GM23338 (cell line): ENCODE data around the gene NAA15. TPM values are rescaled to one million over a fixed set of nuclear protein-coding genes. Genes with fewer than 3 reads are reported as not detected.

ENCODE experiments used
- ATAC-seq: fragments of 200-7000 bp; cut with Tn5 transposase; 3 replicates; pipeline ENCODE4 v1.9.1; 2020
- DNase-seq: peaks from one replicate; pipeline ENCODE4 v3.0.0-alpha.2; 2015; ENCODE audit warnings: low spot score
- H2AFZ ChIP-seq: fragments of 200-600 bp; sonication (generic); 2 replicates; pipeline ENCODE4 v1.8.0; 2016; ENCODE audit warnings: antibody characterized with exemption, mild to moderate bottlenecking, moderate library complexity
- H3F3A ChIP-seq: fragments of 200-600 bp; sonication (generic); replicated peaks from 2 replicates; pipeline ENCODE4 v1.8.0; 2017; ENCODE audit warnings: antibody characterized with exemption, mixed run types, low read depth
- H3K27ac ChIP-seq: fragments of 200-600 bp; sonication (generic); 2 replicates; pipeline ENCODE4 v1.6.1; 2016; ENCODE audit warnings: low read depth
- H3K27me3 ChIP-seq: fragments of 200-600 bp; sonication (generic); 2 replicates; pipeline ENCODE4 v1.8.0; 2016; ENCODE audit warnings: mild to moderate bottlenecking, mixed run types, moderate library complexity; ENCODE audit not compliant: insufficient read depth
- H3K36me3 ChIP-seq: fragments of 200-600 bp; sonication (generic); 2 replicates; pipeline ENCODE4 v1.8.0; 2016; ENCODE audit warnings: mild to moderate bottlenecking; ENCODE audit not compliant: insufficient read depth
- H3K4me1 ChIP-seq: fragments of 200-600 bp; sonication (generic); 2 replicates; pipeline ENCODE4 v1.8.0; 2016; ENCODE audit warnings: mild to moderate bottlenecking, moderate library complexity; ENCODE audit not compliant: insufficient read depth
- H3K4me2 ChIP-seq: fragments of 200-600 bp; sonication (generic); 2 replicates; pipeline ENCODE4 v1.7.1; 2017; ENCODE audit warnings: mixed run types
- H3K4me3 ChIP-seq: fragments of 200-600 bp; sonication (generic); 2 replicates; pipeline ENCODE4 v1.6.1; 2016; ENCODE audit warnings: mixed run types
- H3K79me2 ChIP-seq: fragments of 200-600 bp; sonication (generic); replicated peaks from 2 replicates; pipeline ENCODE4 v1.8.0; 2017; ENCODE audit warnings: mild to moderate bottlenecking; ENCODE audit not compliant: insufficient read depth
- H3K9me2 ChIP-seq: fragments of 200-600 bp; sonication (generic); 2 replicates; pipeline ENCODE4 v1.8.0; 2017; ENCODE audit not compliant: insufficient read depth
- H4K20me1 ChIP-seq: fragments of 200-600 bp; sonication (generic); replicated peaks from 2 replicates; pipeline ENCODE4 v1.8.0; 2017; ENCODE audit warnings: mild to moderate bottlenecking; ENCODE audit not compliant: insufficient read depth
- H3K27ac Mint-ChIP-seq: 2 replicates; pipeline ENCODE4 v1.8.0; 2020; ENCODE audit warnings: inconsistent platforms, mild to moderate bottlenecking, moderate library complexity, mixed read lengths
- H3K27me3 Mint-ChIP-seq: 3 replicates; pipeline ENCODE4 v1.8.0; 2022; ENCODE audit warnings: low read depth, mild to moderate bottlenecking, moderate library complexity, mixed read lengths, inconsistent platforms; ENCODE audit not compliant: insufficient read depth, poor library complexity
- H3K36me3 Mint-ChIP-seq: 3 replicates; pipeline ENCODE4 v1.8.0; 2021; ENCODE audit warnings: low read depth, mild to moderate bottlenecking, inconsistent platforms, moderate library complexity, mixed read lengths
- H3K4me1 Mint-ChIP-seq: 3 replicates; pipeline ENCODE4 v1.8.0; 2020; ENCODE audit warnings: mild to moderate bottlenecking, inconsistent platforms, mixed read lengths
- H3K4me3 Mint-ChIP-seq: 3 replicates; pipeline ENCODE4 v1.8.0; 2021; ENCODE audit warnings: moderate library complexity, mild to moderate bottlenecking, inconsistent platforms, mixed read lengths
- H3K9me3 Mint-ChIP-seq: 3 replicates; pipeline ENCODE4 v1.8.0; 2020; ENCODE audit warnings: moderate library complexity, mild to moderate bottlenecking, inconsistent platforms, mixed read lengths
- CREB1 ChIP-seq: fragments of 250-450 bp; sonication (Bioruptor Pico); IDR thresholded peaks from 2 replicates; pipeline ENCODE4 v1.5.0; 2020; ENCODE audit warnings: low read depth, mild to moderate bottlenecking, moderate library complexity
- EZH2 ChIP-seq: fragments of 200-600 bp; sonication (generic); IDR thresholded peaks from one replicate; pipeline ENCODE4 v1.8.0; 2017; ENCODE audit warnings: antibody characterized with exemption, mild to moderate bottlenecking, low read depth; ENCODE audit not compliant: unreplicated experiment
- JUNB ChIP-seq: IDR thresholded peaks from one replicate; pipeline ENCODE4 v1.6.1; 2016; ENCODE audit warnings: antibody characterized with exemption; ENCODE audit not compliant: unreplicated experiment
- NANOG ChIP-seq: IDR thresholded peaks from 2 replicates; pipeline ENCODE4 v1.6.1; 2016; ENCODE audit warnings: antibody characterized with exemption, borderline replicate concordance
- POLR2AphosphoS5 ChIP-seq: IDR thresholded peaks from 2 replicates; pipeline ENCODE4 v1.6.1; 2016; ENCODE audit warnings: antibody characterized with exemption, low read depth
- STAT1 ChIP-seq: IDR thresholded peaks from one replicate; pipeline ENCODE4 v1.6.1; 2016; ENCODE audit warnings: antibody characterized with exemption; ENCODE audit not compliant: unreplicated experiment
- polyA plus RNA-seq: library from polyadenylated mRNA; unstranded; fragments of >200 nt; fragmentation: Nextera tagmentation; extraction: Ambion mirVana; gene quantifications from 2 replicates; pipeline ENCODE4 v1.2.1, GENCODE V29; 2016
- total RNA-seq: library from RNA; depleted of rRNA; stranded (reverse); fragments of >200 nt; shearing (Covaris generic); gene quantifications from 2 replicates; pipeline ENCODE4 v1.2.3, GENCODE V29; 2014
- TF ChIP-seq, protein P1 (sequence below): IDR thresholded peaks from one replicate; pipeline ENCODE4 v1.6.1; 2018; ENCODE audit warnings: antibody characterized with exemption; ENCODE audit not compliant: unreplicated experiment
- TF ChIP-seq, protein P2 (sequence below): IDR thresholded peaks from 2 replicates; pipeline ENCODE4 v1.6.1; 2016; ENCODE audit warnings: antibody characterized with exemption
- TF ChIP-seq, protein P3 (sequence below), 2 experiments: fragments of 200-600 bp in 1 of 2; sonication (generic) in 1 of 2; conservative IDR thresholded peaks; 2 replicates each; pipeline versions ENCODE4 v1.5.1 to v1.6.1; 2016 to 2017; ENCODE audit warnings: antibody characterized with exemption in 2 of 2, low read depth in 2 of 2, mild to moderate bottlenecking in 2 of 2, moderate library complexity in 1 of 2
- TF ChIP-seq, protein P4 (sequence below): fragments of 250-450 bp; sonication (Bioruptor Pico); IDR thresholded peaks from 2 replicates; pipeline ENCODE4 v1.5.0; 2020; ENCODE audit warnings: mild to moderate bottlenecking, moderate library complexity

NAA15 gene
- total and polyA plus RNA-seq, 2 experiments from 2014 or later: 80.1 to 101 TPM

DNA sequence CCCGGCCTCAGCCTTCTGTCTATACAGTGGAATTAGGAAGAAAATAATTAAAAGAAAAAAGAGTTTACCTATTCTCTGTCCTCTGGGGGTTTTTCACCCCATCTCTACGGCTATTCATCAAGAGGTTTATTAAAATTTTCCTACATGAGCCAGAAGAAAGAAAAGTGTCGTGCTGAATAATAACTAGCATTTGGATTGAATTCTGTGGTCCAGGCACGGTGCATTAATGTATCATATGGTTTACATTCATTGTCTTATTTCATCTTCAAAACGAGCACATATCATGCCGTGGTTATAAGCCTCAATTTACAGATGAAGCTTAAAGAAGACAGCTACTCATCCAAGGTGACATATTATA lies 5.4 kb upstream of the NAA15 start:
- H3K4me1 Mint-ChIP-seq: peaks cover 18% of the 10 kb centered on the region; the same call in 2 of the 3 replicates
- peaks cover 19% of the 10 kb centered on the region; the same call in 1 of the 2 replicates for H3K4me1 ChIP-seq
- H3K36me3 Mint-ChIP-seq: peaks cover 28% of the 10 kb centered on the region; the same call in 2 of the 3 replicates
- peak overlapping the region; percentile 96 for H3K4me3 ChIP-seq
- no peaks in the 10 kb centered on the region; the same call in 1 of the 2 replicates for H3F3A ChIP-seq
- no peaks in the 10 kb centered on the region for H3K9me2 ChIP-seq
- no peak for TF ChIP-seq EZH2
- TF ChIP-seq POLR2AphosphoS5: no peak
- TF ChIP-seq, protein P1, sequence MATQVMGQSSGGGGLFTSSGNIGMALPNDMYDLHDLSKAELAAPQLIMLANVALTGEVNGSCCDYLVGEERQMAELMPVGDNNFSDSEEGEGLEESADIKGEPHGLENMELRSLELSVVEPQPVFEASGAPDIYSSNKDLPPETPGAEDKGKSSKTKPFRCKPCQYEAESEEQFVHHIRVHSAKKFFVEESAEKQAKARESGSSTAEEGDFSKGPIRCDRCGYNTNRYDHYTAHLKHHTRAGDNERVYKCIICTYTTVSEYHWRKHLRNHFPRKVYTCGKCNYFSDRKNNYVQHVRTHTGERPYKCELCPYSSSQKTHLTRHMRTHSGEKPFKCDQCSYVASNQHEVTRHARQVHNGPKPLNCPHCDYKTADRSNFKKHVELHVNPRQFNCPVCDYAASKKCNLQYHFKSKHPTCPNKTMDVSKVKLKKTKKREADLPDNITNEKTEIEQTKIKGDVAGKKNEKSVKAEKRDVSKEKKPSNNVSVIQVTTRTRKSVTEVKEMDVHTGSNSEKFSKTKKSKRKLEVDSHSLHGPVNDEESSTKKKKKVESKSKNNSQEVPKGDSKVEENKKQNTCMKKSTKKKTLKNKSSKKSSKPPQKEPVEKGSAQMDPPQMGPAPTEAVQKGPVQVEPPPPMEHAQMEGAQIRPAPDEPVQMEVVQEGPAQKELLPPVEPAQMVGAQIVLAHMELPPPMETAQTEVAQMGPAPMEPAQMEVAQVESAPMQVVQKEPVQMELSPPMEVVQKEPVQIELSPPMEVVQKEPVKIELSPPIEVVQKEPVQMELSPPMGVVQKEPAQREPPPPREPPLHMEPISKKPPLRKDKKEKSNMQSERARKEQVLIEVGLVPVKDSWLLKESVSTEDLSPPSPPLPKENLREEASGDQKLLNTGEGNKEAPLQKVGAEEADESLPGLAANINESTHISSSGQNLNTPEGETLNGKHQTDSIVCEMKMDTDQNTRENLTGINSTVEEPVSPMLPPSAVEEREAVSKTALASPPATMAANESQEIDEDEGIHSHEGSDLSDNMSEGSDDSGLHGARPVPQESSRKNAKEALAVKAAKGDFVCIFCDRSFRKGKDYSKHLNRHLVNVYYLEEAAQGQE: no peak
- TF ChIP-seq JUNB: no peak
- TF ChIP-seq NANOG: no peak
- TF ChIP-seq, protein P2, sequence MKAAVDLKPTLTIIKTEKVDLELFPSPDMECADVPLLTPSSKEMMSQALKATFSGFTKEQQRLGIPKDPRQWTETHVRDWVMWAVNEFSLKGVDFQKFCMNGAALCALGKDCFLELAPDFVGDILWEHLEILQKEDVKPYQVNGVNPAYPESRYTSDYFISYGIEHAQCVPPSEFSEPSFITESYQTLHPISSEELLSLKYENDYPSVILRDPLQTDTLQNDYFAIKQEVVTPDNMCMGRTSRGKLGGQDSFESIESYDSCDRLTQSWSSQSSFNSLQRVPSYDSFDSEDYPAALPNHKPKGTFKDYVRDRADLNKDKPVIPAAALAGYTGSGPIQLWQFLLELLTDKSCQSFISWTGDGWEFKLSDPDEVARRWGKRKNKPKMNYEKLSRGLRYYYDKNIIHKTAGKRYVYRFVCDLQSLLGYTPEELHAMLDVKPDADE: no peak
- no peak for TF ChIP-seq CREB1 (CRISPR knock-in tag)
- TF ChIP-seq STAT1: no peak
- TF ChIP-seq, protein P3, sequence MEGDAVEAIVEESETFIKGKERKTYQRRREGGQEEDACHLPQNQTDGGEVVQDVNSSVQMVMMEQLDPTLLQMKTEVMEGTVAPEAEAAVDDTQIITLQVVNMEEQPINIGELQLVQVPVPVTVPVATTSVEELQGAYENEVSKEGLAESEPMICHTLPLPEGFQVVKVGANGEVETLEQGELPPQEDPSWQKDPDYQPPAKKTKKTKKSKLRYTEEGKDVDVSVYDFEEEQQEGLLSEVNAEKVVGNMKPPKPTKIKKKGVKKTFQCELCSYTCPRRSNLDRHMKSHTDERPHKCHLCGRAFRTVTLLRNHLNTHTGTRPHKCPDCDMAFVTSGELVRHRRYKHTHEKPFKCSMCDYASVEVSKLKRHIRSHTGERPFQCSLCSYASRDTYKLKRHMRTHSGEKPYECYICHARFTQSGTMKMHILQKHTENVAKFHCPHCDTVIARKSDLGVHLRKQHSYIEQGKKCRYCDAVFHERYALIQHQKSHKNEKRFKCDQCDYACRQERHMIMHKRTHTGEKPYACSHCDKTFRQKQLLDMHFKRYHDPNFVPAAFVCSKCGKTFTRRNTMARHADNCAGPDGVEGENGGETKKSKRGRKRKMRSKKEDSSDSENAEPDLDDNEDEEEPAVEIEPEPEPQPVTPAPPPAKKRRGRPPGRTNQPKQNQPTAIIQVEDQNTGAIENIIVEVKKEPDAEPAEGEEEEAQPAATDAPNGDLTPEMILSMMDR (conservative IDR thresholded peaks at IDR 0.05; ENCODE audit: low read depth in 2 of 2): no peak
- H3K36me3 ChIP-seq: peaks cover 3% of the 10 kb centered on the region; the same call in 1 of the 2 replicates
- peaks cover 7% of the 10 kb centered on the region for H3K27me3 Mint-ChIP-seq
- peak overlapping the region; percentile 97 for H3K4me2 ChIP-seq
- H3K27ac Mint-ChIP-seq: peak overlapping the region; percentile 91; the same call in 1 of the 2 replicates
- peak overlapping the region; percentile 96 for H3K4me3 Mint-ChIP-seq
- no peaks in the 10 kb centered on the region for H3K27me3 ChIP-seq
- DNase-seq (no peak), ATAC-seq (no peak)
- H3K27ac ChIP-seq: no peak overlapping the region
- H3K79me2 ChIP-seq: peaks cover 15% of the 10 kb centered on the region
- H4K20me1 ChIP-seq: no peaks in the 10 kb centered on the region
- H3K9me3 Mint-ChIP-seq: no peaks in the 10 kb centered on the region
- H2AFZ ChIP-seq: peak overlapping the region; percentile 43; the same call in 1 of the 2 replicates

DNA sequence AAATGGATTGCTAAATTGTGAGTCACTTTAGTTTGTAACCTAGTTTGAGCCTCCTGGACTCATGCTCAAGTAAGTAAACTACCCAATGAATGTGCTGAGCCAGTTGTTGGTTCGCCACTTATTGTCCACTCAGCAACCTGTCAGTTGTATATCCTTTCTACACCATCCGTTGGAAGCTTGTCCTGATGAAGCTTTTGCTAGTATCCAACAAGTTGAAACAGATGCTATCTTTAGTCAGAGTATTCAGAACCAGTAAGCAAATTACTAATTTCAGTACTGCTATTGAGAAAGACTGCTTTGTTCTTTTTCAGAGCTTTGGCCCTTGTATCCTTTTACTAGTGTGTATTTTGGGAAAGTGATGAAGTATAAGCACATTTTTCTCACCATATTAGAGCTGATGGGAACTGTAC lies 4.3 kb upstream of the NAA15 start:
- Histone ChIP-seq H2AFZ (no peak overlapping the region), H3K27ac (no peak overlapping the region), H3K4me2 (no peak overlapping the region), H3F3A (no peaks in the 10 kb centered on the region; the same call in 1 of the 2 replicates), H3K4me1 (peaks cover 19% of the 10 kb centered on the region; the same call in 1 of the 2 replicates), H3K36me3 (peaks cover 3% of the 10 kb centered on the region; the same call in 1 of the 2 replicates), H3K79me2 (peaks cover 21% of the 10 kb centered on the region), H3K27me3 (no peaks in the 10 kb centered on the region), H3K4me3 (no peak overlapping the region), H3K9me2 (no peaks in the 10 kb centered on the region), H4K20me1 (no peaks in the 10 kb centered on the region)
- no peak for ATAC-seq
- H3K27me3 Mint-ChIP-seq: peaks cover 14% of the 10 kb centered on the region
- no peak overlapping the region for H3K27ac Mint-ChIP-seq
- peaks cover 18% of the 10 kb centered on the region; the same call in 2 of the 3 replicates for H3K4me1 Mint-ChIP-seq
- H3K36me3 Mint-ChIP-seq: peaks cover 25% of the 10 kb centered on the region; the same call in 2 of the 3 replicates
- H3K9me3 Mint-ChIP-seq: no peaks in the 10 kb centered on the region
- DNase-seq: no peak
- no peak overlapping the region for H3K4me3 Mint-ChIP-seq
- TF ChIP-seq, protein P4, sequence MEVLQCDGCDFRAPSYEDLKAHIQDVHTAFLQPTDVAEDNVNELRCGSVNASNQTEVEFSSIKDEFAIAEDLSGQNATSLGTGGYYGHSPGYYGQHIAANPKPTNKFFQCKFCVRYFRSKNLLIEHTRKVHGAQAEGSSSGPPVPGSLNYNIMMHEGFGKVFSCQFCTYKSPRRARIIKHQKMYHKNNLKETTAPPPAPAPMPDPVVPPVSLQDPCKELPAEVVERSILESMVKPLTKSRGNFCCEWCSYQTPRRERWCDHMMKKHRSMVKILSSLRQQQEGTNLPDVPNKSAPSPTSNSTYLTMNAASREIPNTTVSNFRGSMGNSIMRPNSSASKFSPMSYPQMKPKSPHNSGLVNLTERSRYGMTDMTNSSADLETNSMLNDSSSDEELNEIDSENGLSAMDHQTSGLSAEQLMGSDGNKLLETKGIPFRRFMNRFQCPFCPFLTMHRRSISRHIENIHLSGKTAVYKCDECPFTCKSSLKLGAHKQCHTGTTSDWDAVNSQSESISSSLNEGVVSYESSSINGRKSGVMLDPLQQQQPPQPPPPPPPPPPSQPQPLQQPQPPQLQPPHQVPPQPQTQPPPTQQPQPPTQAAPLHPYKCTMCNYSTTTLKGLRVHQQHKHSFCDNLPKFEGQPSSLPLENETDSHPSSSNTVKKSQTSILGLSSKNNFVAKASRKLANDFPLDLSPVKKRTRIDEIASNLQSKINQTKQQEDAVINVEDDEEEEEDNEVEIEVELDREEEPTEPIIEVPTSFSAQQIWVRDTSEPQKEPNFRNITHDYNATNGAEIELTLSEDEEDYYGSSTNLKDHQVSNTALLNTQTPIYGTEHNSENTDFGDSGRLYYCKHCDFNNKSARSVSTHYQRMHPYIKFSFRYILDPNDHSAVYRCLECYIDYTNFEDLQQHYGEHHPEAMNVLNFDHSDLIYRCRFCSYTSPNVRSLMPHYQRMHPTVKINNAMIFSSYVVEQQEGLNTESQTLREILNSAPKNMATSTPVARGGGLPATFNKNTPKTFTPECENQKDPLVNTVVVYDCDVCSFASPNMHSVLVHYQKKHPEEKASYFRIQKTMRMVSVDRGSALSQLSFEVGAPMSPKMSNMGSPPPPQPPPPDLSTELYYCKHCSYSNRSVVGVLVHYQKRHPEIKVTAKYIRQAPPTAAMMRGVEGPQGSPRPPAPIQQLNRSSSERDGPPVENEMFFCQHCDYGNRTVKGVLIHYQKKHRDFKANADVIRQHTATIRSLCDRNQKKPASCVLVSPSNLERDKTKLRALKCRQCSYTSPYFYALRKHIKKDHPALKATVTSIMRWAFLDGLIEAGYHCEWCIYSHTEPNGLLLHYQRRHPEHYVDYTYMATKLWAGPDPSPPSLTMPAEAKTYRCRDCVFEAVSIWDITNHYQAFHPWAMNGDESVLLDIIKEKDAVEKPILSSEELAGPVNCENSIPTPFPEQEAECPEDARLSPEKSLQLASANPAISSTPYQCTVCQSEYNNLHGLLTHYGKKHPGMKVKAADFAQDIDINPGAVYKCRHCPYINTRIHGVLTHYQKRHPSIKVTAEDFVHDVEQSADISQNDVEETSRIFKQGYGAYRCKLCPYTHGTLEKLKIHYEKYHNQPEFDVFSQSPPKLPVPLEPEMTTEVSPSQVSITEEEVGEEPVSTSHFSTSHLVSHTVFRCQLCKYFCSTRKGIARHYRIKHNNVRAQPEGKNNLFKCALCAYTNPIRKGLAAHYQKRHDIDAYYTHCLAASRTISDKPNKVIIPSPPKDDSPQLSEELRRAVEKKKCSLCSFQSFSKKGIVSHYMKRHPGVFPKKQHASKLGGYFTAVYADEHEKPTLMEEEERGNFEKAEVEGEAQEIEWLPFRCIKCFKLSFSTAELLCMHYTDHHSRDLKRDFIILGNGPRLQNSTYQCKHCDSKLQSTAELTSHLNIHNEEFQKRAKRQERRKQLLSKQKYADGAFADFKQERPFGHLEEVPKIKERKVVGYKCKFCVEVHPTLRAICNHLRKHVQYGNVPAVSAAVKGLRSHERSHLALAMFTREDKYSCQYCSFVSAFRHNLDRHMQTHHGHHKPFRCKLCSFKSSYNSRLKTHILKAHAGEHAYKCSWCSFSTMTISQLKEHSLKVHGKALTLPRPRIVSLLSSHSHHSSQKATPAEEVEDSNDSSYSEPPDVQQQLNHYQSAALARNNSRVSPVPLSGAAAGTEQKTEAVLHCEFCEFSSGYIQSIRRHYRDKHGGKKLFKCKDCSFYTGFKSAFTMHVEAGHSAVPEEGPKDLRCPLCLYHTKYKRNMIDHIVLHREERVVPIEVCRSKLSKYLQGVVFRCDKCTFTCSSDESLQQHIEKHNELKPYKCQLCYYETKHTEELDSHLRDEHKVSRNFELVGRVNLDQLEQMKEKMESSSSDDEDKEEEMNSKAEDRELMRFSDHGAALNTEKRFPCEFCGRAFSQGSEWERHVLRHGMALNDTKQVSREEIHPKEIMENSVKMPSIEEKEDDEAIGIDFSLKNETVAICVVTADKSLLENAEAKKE: no peak
- TF ChIP-seq JUNB: no peak
